HepG2 (cell line): ENCODE measurements around the gene DCDC1. TPM values are rescaled to one million over a fixed set of nuclear protein-coding genes. Genes with fewer than 3 reads are reported as not detected.

ENCODE experiments used
- ATAC-seq: fragments of 200-7000 bp; cut with Tn5 transposase; 3 replicates; pipeline ENCODE4 v1.9.1; 2020; ENCODE audit warnings: mild to moderate bottlenecking, moderate library complexity
- BruUV-seq: library from RNA; stranded (reverse); fragments of 400-500 nt; replicated peaks from 2 replicates; lab custom pipeline; 2021; lab: Mats Ljungman, UMichigan
- CTCF ChIA-PET: fragments of 300-600 bp; formaldehyde crosslinking; extraction: SDS; loops from one replicate; lab custom pipeline; 2021; ENCODE audit warnings: low total read pairs, inconsistent platforms, low intra/inter-chr PET ratio; lab: Yijun Ruan, JAX
- POLR2A ChIA-PET: fragments of 350-600 bp; sonication (Branson Sonifier 250); formaldehyde crosslinking; loops from one replicate; lab custom pipeline; 2020; ENCODE audit warnings: antibody characterized with exemption, inconsistent platforms; lab: Yijun Ruan, JAX
- DNase-seq: peaks from one replicate; pipeline ENCODE4 v3.0.0-alpha.2; 2015; ENCODE audit warnings: low spot score
- FAIRE-seq: peaks from 3 replicates; lab custom pipeline; 2011; peaks lifted over from hg19 to GRCh38; lab: Jason Lieb, UNC
- H2AFZ ChIP-seq: one replicate; pipeline ENCODE4 v1.6.1; 2011; ENCODE audit warnings: low read length, inconsistent platforms
- H3K27ac ChIP-seq: fragments of 300-600 bp; 3 replicates; pipeline ENCODE4 v1.8.0; 2011; ENCODE audit warnings: mixed run types, mild to moderate bottlenecking, mixed read lengths, low read length, inconsistent platforms; ENCODE audit not compliant: insufficient read depth; ENCODE audit errors: extremely low read length
- H3K27me3 ChIP-seq, 2 experiments: fragments of 200-600 bp in 1 of 2; 2 replicates in 1 of 2; 3 replicates in 1 of 2; pipeline versions ENCODE4 v1.6.0 to v1.8.0; 2011; ENCODE audit warnings: low read length in 2 of 2, mild to moderate bottlenecking in 2 of 2, moderate library complexity in 2 of 2, inconsistent platforms in 1 of 2; ENCODE audit not compliant: insufficient read depth in 2 of 2, control insufficient read depth in 1 of 2
- H3K36me3 ChIP-seq, 2 experiments: fragments of 200-600 bp in 1 of 2; replicated peaks in 1 of 2; 2 replicates in 1 of 2; 3 replicates in 1 of 2; pipeline versions ENCODE4 v1.5.1 to v1.8.0; 2011; ENCODE audit warnings: low read length in 2 of 2, inconsistent platforms in 1 of 2; ENCODE audit not compliant: insufficient read depth in 2 of 2, control insufficient read depth in 1 of 2
- H3K4me1 ChIP-seq: 2 replicates; pipeline ENCODE4 v1.5.1; 2012; ENCODE audit warnings: low read length, inconsistent platforms; ENCODE audit not compliant: insufficient read depth
- H3K4me2 ChIP-seq: 2 replicates; pipeline ENCODE4 v1.6.0; 2011; ENCODE audit warnings: low read depth, low read length, inconsistent platforms
- H3K4me3 ChIP-seq, 3 experiments: fragments of 200-600 bp in 1 of 3; sonication (generic), shearing (Covaris generic) in 1 of 3; replicated peaks in 1 of 3; 2 replicates each; pipeline ENCODE4 v1.5.1; 2011 to 2016; ENCODE audit warnings: low read length in 3 of 3, inconsistent platforms in 2 of 3, low read depth in 2 of 3, mild to moderate bottlenecking in 2 of 3, control low read depth in 1 of 3, mixed read lengths in 1 of 3; ENCODE audit not compliant: insufficient read depth in 1 of 3
- H3K79me2 ChIP-seq: one replicate; pipeline ENCODE4 v1.6.1; 2011; ENCODE audit warnings: low read length, inconsistent platforms; ENCODE audit not compliant: insufficient read depth
- H3K9ac ChIP-seq: 2 replicates; pipeline ENCODE4 v1.6.0; 2011; ENCODE audit warnings: mild to moderate bottlenecking, low read depth, low read length, inconsistent platforms; ENCODE audit not compliant: insufficient read depth
- H3K9me3 ChIP-seq: 2 replicates; pipeline ENCODE4 v1.5.1; 2012; ENCODE audit warnings: mild to moderate bottlenecking, low read length
- H4K20me1 ChIP-seq: 2 replicates; pipeline ENCODE4 v1.6.0; 2011; ENCODE audit warnings: inconsistent platforms, mild to moderate bottlenecking, low read length, moderate library complexity; ENCODE audit not compliant: insufficient read depth
- IKZF1 ChIP-seq: fragments of 450-650 bp; IDR thresholded peaks from 2 replicates; pipeline ENCODE4 v1.7.1; 2016
- KLF13 ChIP-seq: sonication (generic); formaldehyde crosslinking; IDR thresholded peaks from 2 replicates; pipeline ENCODE4 v1.4.0; 2020; ENCODE audit warnings: mild to moderate bottlenecking, missing genetic modification reagents
- MXD3 ChIP-seq: IDR thresholded peaks from 2 replicates; pipeline ENCODE4 v1.6.1; 2016; ENCODE audit warnings: mild to moderate bottlenecking, missing biosample characterization, missing genetic modification reagents
- NFAT5 ChIP-seq: sonication (generic); formaldehyde crosslinking; IDR thresholded peaks from 2 replicates; pipeline ENCODE4 v1.4.0; 2020; ENCODE audit warnings: missing genetic modification reagents
- NFIC ChIP-seq: IDR thresholded peaks from 2 replicates; pipeline ENCODE4 v1.6.1; 2012; ENCODE audit warnings: mild to moderate bottlenecking, low read length, inconsistent platforms
- SP5 ChIP-seq: IDR thresholded peaks from 2 replicates; pipeline ENCODE4 v1.6.1; 2016; ENCODE audit warnings: low read depth, borderline replicate concordance
- XRCC5 ChIP-seq: fragments of 200-400 bp; formaldehyde crosslinking; optimal IDR thresholded peaks from 2 replicates; pipeline ENCODE3; 2017; ENCODE audit warnings: mild to moderate bottlenecking, low read length
- ZNF577 ChIP-seq: sonication (generic); formaldehyde crosslinking; IDR thresholded peaks from 2 replicates; pipeline ENCODE4 v1.4.0; 2020; ENCODE audit warnings: mild to moderate bottlenecking, low read depth, missing genetic modification reagents, borderline replicate concordance
- WGBS: methylation state at CpG from one replicate; pipeline ENCODE4 v1.1.6; 2017; ENCODE audit warnings: low lambda C conversion rate; 5-methylcytosine and 5-hydroxymethylcytosine counted together
- in situ Hi-C: cut with HindIII; loops from 2 replicates; pipeline ENCODE4 v1.10.0; 2017; ENCODE audit warnings: low pct_unique_long_range_greater_than_20kb; ENCODE audit not compliant: extremely low pct_ligation_motif_present
- intact Hi-C: fragments of 100-400 bp; cut with micrococcal nuclease; formaldehyde crosslinking; loops from one replicate; pipeline ENCODE4 v1.10.0; 2022; ENCODE audit not compliant: unreplicated experiment
- polyA plus RNA-seq, 8 experiments: library from polyadenylated mRNA; depleted of rRNA in 3 of 8; stranded (reverse) in 7 of 8; unstranded in 1 of 8; fragments of >200 nt; fragmentation: Illumina TruSeq in 4 of 8; extraction: Trizol in 4 of 8; gene quantifications; 2 replicates each; pipeline versions ENCODE4 v1.2.1 to v1.2.3, GENCODE V29; 2011 to 2016; ENCODE audit warnings: low read depth in 4 of 8, missing spikeins in 1 of 8, mixed read lengths in 1 of 8; ENCODE audit not compliant: insufficient read depth in 1 of 8
- total RNA-seq, 5 experiments: library from RNA; depleted of rRNA; stranded (reverse); fragments of >200 nt; fragmentation: Illumina TruSeq; extraction: Trizol; gene quantifications; 2 replicates each; pipeline ENCODE4 v1.2.3, GENCODE V29; 2016; ENCODE audit warnings: low read depth in 1 of 5

The DCDC1 gene
- total and polyA plus RNA-seq, 2 of the 13 experiments (the other 11 are each of a cell fraction or from before 2014, with no cell fraction given): 0.12 to 0.27 TPM

GRCh38 chr11:30908857-30909256 is 460.7 kb downstream of the DCDC1 start:
- Histone ChIP-seq H3K9ac (no peak overlapping the region), H3K79me2 (no peaks in the 10 kb centered on the region), H3K4me3 (no peak overlapping the region), H3K4me2 (no peak overlapping the region), H3K4me1 (no peaks in the 10 kb centered on the region), H3K36me3 (no peaks in the 10 kb centered on the region), H3K27me3 (no peaks in the 10 kb centered on the region), H2AFZ (no peak overlapping the region), H3K9me3 (no peaks in the 10 kb centered on the region), H3K27ac (no peak overlapping the region)
- no TSS peak for BruUV-seq
- in situ Hi-C loops: loop anchor here (25.0 kb wide), 1 partner anchor 1472 kb away; no protein-coding TSS in a partner anchor
- 91% methylated on average over 1 of the region's 1 CpG for WGBS
- POLR2A ChIA-PET: no interaction called here
- FAIRE-seq (no peak), DNase-seq (no peak), ATAC-seq (no peak)
- CTCF ChIA-PET: no interaction called here
- intact Hi-C loops: no loop called here
- TF ChIP-seq KLF13 (no peak), XRCC5 (no peak)
- TF ChIP-seq, all 625 proteins: peak for 0
- no peaks in the 10 kb centered on the region for H4K20me1 ChIP-seq

GRCh38 chr11:30908272-30908671 is 461.3 kb downstream of the DCDC1 start:
- BruUV-seq: no TSS peak
- ChIA-PET CTCF (no interaction called here), POLR2A (no interaction called here)
- Histone ChIP-seq H3K27ac (no peak overlapping the region), H3K79me2 (no peaks in the 10 kb centered on the region), H4K20me1 (no peaks in the 10 kb centered on the region), H3K27me3 (no peaks in the 10 kb centered on the region), H3K4me3 (no peak overlapping the region), H3K4me1 (no peaks in the 10 kb centered on the region), H3K9ac (no peak overlapping the region), H3K9me3 (no peaks in the 10 kb centered on the region), H3K36me3 (no peaks in the 10 kb centered on the region), H2AFZ (no peak overlapping the region), H3K4me2 (no peak overlapping the region)
- WGBS: 11% methylated on average over 2 of the region's 2 CpGs
- DNase-seq (no peak), ATAC-seq (no peak), FAIRE-seq (no peak)
- TF ChIP-seq NFAT5 (CRISPR knock-in tag) (no peak), NFIC (no peak), MXD3 (no peak), IKZF1 (no peak), SP5 (CRISPR knock-in tag) (no peak), ZNF577 (CRISPR knock-in tag) (no peak)
- intact Hi-C loops (no loop called here), in situ Hi-C loops (loop anchor here (25.0 kb wide), 1 partner anchor 1471 kb away; no protein-coding TSS in a partner anchor)
